HepG2 (cell line): Measurements from ENCODE around the gene OIT3. TPM values are rescaled to one million over a fixed set of nuclear protein-coding genes. Genes with fewer than 3 reads are reported as not detected.

Experiments used
- ARID2 ChIP-seq: sonication (generic); formaldehyde crosslinking; IDR thresholded peaks from 2 replicates; pipeline ENCODE4 v1.8.1; 2022; ENCODE audit warnings: mild to moderate bottlenecking, missing genetic modification reagents, borderline replicate concordance
- DDIT3 ChIP-seq: sonication (generic); formaldehyde crosslinking; IDR thresholded peaks from 2 replicates; pipeline ENCODE4 v1.4.0; 2020; ENCODE audit warnings: mild to moderate bottlenecking, missing genetic modification reagents
- HNF4A ChIP-seq: sonication (generic); formaldehyde crosslinking; IDR thresholded peaks from 2 replicates; pipeline ENCODE4 v1.4.0; 2020; ENCODE audit warnings: missing genetic modification reagents
- PAXIP1 ChIP-seq: sonication (generic); formaldehyde crosslinking; conservative IDR thresholded peaks from 2 replicates; pipeline ENCODE4 v1.4.0; 2020; ENCODE audit warnings: mild to moderate bottlenecking, missing genetic modification reagents, moderate library complexity
- PPARG ChIP-seq: conservative IDR thresholded peaks from 2 replicates; pipeline ENCODE4 v1.6.1; 2016; ENCODE audit warnings: missing biosample characterization, missing genetic modification reagents
- SNAPC4 ChIP-seq: sonication (generic); formaldehyde crosslinking; IDR thresholded peaks from 2 replicates; pipeline ENCODE4 v1.4.0; 2020; ENCODE audit warnings: mild to moderate bottlenecking, missing genetic modification reagents
- SOX13 ChIP-seq, 3 experiments: fragments of 450-650 bp in 1 of 3; sonication (generic) in 1 of 3; formaldehyde crosslinking in 1 of 3; IDR thresholded peaks in 2 of 3; conservative IDR thresholded peaks in 1 of 3; 2 replicates each; pipeline versions ENCODE4 v1.5.0 to v1.6.1; 2016 to 2020; ENCODE audit warnings: antibody characterized with exemption in 1 of 3, mild to moderate bottlenecking in 1 of 3, missing compliant biosample characterization in 1 of 3, missing genetic modification reagents in 1 of 3, moderate library complexity in 1 of 3
- SRSF1 ChIP-seq: fragments of 200-400 bp; formaldehyde crosslinking; optimal IDR thresholded peaks from 2 replicates; pipeline ENCODE3; 2017; ENCODE audit warnings: mild to moderate bottlenecking, low read depth, low read length, moderate library complexity
- ZBTB37 ChIP-seq: sonication (generic); formaldehyde crosslinking; IDR thresholded peaks from 2 replicates; pipeline ENCODE4 v1.4.0; 2020; ENCODE audit warnings: mild to moderate bottlenecking, missing genetic modification reagents
- ZNF329 ChIP-seq: sonication (generic); formaldehyde crosslinking; IDR thresholded peaks from 2 replicates; pipeline ENCODE4 v1.9.0; 2021; ENCODE audit warnings: low read depth, mild to moderate bottlenecking, missing genetic modification reagents
- ZNF597 ChIP-seq: sonication (generic); formaldehyde crosslinking; IDR thresholded peaks from 2 replicates; pipeline ENCODE4 v1.5.0; 2020; ENCODE audit warnings: missing genetic modification reagents
- ZNF816 ChIP-seq: sonication (generic); formaldehyde crosslinking; IDR thresholded peaks from 2 replicates; pipeline ENCODE4 v1.8.0; 2022; ENCODE audit warnings: missing genetic modification reagents, mild to moderate bottlenecking, borderline replicate concordance
- ZNF839 ChIP-seq: sonication (generic); formaldehyde crosslinking; IDR thresholded peaks from 2 replicates; pipeline ENCODE4 v1.4.0; 2020; ENCODE audit warnings: missing genetic modification reagents, mild to moderate bottlenecking, borderline replicate concordance
- polyA plus RNA-seq, 8 experiments: library from polyadenylated mRNA; depleted of rRNA in 3 of 8; stranded (reverse) in 7 of 8; unstranded in 1 of 8; fragments of >200 nt; fragmentation: Illumina TruSeq in 4 of 8; extraction: Trizol in 4 of 8; gene quantifications; 2 replicates each; pipeline versions ENCODE4 v1.2.1 to v1.2.3, GENCODE V29; 2011 to 2016; ENCODE audit warnings: low read depth in 4 of 8, missing spikeins in 1 of 8, mixed read lengths in 1 of 8; ENCODE audit not compliant: insufficient read depth in 1 of 8
- total RNA-seq, 5 experiments: library from RNA; depleted of rRNA; stranded (reverse); fragments of >200 nt; fragmentation: Illumina TruSeq; extraction: Trizol; gene quantifications; 2 replicates each; pipeline ENCODE4 v1.2.3, GENCODE V29; 2016; ENCODE audit warnings: low read depth in 1 of 5
- TF ChIP-seq, protein P1 (sequence below): sonication (generic); formaldehyde crosslinking; conservative IDR thresholded peaks from 2 replicates; pipeline ENCODE4 v1.4.0; 2020; ENCODE audit warnings: missing genetic modification reagents

OIT3 gene
- total and polyA plus RNA-seq, 2 of the 13 experiments (the other 11 are each of a cell fraction or from before 2014, with no cell fraction given): not detected

DNA sequence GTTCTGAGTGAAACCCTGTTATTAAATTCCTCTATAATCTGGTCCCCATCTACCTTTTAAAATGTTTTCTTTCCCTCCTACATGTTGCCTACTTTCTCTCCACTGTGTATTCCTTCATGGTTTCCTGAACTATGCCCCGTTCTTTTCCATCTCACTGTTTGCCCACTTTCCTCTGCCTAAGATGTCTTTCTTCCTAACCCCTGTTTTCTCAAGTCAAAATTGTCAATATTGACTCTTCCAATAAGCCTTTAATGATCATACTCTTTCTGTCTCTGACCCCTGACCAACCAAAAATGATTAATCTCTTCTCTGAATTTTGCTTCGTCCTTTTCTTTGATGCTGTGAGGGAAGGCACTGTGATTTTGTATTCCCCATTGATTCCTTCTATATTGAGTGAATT is 30.6 kb upstream of the OIT3 start (continued):
- no peak for TF ChIP-seq SNAPC4 (CRISPR knock-in tag)
- no peak for TF ChIP-seq ZNF597 (CRISPR knock-in tag)
- no peak for TF ChIP-seq SOX13 (IDR thresholded peaks at IDR 0.05)
- TF ChIP-seq SOX13 (CRISPR knock-in tag; conservative IDR thresholded peaks at IDR 0.05 in 1 of 2, IDR thresholded peaks at IDR 0.05 in 1 of 2): 0 out of 4 replicates have a peak, but pooled peaks of 1 of the 2 experiments have one; percentile 14
- peak; percentile 75; the same call in 1 of the 2 replicates for TF ChIP-seq PPARG (CRISPR knock-in tag)
- TF ChIP-seq ZNF816 (CRISPR knock-in tag): no peak
- TF ChIP-seq ARID2 (CRISPR knock-in tag): no peak
- TF ChIP-seq ZNF329 (CRISPR knock-in tag): no peak
- TF ChIP-seq ZNF839: no peak
- TF ChIP-seq, protein P1, sequence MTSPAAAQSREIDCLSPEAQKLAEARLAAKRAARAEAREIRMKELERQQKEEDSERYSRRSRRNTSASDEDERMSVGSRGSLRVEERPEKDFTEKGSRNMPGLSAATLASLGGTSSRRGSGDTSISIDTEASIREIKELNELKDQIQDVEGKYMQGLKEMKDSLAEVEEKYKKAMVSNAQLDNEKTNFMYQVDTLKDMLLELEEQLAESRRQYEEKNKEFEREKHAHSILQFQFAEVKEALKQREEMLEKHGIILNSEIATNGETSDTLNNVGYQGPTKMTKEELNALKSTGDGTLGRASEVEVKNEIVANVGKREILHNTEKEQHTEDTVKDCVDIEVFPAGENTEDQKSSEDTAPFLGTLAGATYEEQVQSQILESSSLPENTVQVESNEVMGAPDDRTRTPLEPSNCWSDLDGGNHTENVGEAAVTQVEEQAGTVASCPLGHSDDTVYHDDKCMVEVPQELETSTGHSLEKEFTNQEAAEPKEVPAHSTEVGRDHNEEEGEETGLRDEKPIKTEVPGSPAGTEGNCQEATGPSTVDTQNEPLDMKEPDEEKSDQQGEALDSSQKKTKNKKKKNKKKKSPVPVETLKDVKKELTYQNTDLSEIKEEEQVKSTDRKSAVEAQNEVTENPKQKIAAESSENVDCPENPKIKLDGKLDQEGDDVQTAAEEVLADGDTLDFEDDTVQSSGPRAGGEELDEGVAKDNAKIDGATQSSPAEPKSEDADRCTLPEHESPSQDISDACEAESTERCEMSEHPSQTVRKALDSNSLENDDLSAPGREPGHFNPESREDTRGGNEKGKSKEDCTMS: no peak
- no peak for TF ChIP-seq DDIT3 (CRISPR knock-in tag)
- no peak for TF ChIP-seq SRSF1
- TF ChIP-seq ZBTB37: no peak
- TF ChIP-seq HNF4A: peak; percentile 17; the same call in 1 of the 2 replicates
- TF ChIP-seq PAXIP1 (CRISPR knock-in tag): 0 out of 2 replicates have a peak, but pooled peaks have one; percentile 16
